Left ventricle myocardium inferior (tissue), 1 donor: ENCODE data around the gene REEP2. TPM values are rescaled to one million over a fixed set of nuclear protein-coding genes. Genes with fewer than 3 reads are reported as not detected.

Experiments used
- DNase-seq: peaks from one replicate; pipeline ENCODE4 v3.0.0-alpha.2; 2020
- H3K27ac ChIP-seq: fragments of 200-600 bp; replicated peaks from 2 replicates; pipeline ENCODE4 v1.8.0; 2021
- H3K27me3 ChIP-seq: fragments of 200-600 bp; 2 replicates; pipeline ENCODE4 v1.8.0; 2021; ENCODE audit warnings: low read depth
- H3K36me3 ChIP-seq: fragments of 200-600 bp; 2 replicates; pipeline ENCODE4 v1.8.0; 2021
- H3K4me1 ChIP-seq: fragments of 200-600 bp; 2 replicates; pipeline ENCODE4 v1.8.0; 2021
- H3K4me3 ChIP-seq: fragments of 200-600 bp; 2 replicates; pipeline ENCODE4 v1.8.0; 2021; ENCODE audit warnings: mild to moderate bottlenecking, moderate library complexity
- H3K9me3 ChIP-seq: fragments of 200-600 bp; replicated peaks from 2 replicates; pipeline ENCODE4 v1.8.0; 2021
- intact Hi-C: fragments of 100-400 bp; cut with micrococcal nuclease; formaldehyde crosslinking; loops from one replicate; pipeline ENCODE4 v1.11.0; 2022
- total RNA-seq: library from RNA; stranded (reverse); fragmentation: NEBNext Ultra II Directional; extraction: Animal tissue kit (Norgen Biotek cat#: 25700); gene quantifications from one replicate; pipeline ENCODE4 v1.2.1, GENCODE V29; 2021
- TF ChIP-seq, protein P1 (sequence below): fragments of 200-600 bp; IDR thresholded peaks from 2 replicates; pipeline ENCODE4 v1.8.0; 2021; ENCODE audit warnings: antibody characterized with exemption, mild to moderate bottlenecking, borderline replicate concordance
- donor health status: DM: no; HTN: yes; CAD: no; lungs with severe emphysema.

Gene REEP2
- total RNA-seq, 1 donor from 2014 or later: 6.6 TPM

DNA sequence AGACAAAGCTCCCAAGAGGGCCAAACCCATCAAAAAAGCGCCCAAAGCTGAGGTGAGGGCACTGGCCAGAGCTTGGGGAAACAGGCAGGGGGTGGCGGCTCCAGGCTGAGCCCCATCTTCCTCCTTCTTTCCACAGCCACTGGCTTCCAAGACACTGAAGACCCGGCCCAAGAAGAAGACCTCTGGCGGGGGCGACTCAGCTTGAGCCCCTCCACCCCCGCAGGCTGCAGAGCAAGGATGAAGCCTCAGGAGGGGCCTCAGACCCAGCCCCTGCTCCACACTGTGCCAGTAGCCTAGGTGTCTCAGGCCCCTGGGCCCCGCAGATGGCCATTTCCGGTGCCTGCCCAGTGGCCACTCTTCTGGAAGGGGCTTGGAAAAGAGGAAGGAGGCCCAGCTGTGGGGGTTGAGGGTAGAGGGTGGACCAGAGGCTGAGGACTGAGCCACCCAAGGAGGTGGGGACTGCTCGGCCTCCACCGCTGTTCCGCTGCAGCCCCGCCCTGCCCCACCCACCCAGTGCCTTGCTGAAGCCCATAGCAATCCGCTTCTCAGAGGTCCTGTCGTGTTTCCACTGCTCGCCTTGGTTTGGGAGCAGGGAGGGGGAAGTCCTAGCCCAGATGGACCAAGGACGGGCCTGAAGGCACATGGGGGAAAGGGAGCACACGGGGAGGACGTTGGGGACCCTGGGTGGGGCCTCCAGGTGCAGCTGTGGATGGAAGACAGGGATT, 6.9 kb downstream of the REEP2 start:
- Histone ChIP-seq H3K27me3 (no peaks in the 10 kb centered on the region), H3K4me3 (no peak overlapping the region), H3K4me1 (peaks cover 9% of the 10 kb centered on the region), H3K36me3 (no peaks in the 10 kb centered on the region), H3K9me3 (no peaks in the 10 kb centered on the region), H3K27ac (no peak overlapping the region)
- DNase-seq: no peak
- intact Hi-C loops: no loop called here
- TF ChIP-seq, protein P1, sequence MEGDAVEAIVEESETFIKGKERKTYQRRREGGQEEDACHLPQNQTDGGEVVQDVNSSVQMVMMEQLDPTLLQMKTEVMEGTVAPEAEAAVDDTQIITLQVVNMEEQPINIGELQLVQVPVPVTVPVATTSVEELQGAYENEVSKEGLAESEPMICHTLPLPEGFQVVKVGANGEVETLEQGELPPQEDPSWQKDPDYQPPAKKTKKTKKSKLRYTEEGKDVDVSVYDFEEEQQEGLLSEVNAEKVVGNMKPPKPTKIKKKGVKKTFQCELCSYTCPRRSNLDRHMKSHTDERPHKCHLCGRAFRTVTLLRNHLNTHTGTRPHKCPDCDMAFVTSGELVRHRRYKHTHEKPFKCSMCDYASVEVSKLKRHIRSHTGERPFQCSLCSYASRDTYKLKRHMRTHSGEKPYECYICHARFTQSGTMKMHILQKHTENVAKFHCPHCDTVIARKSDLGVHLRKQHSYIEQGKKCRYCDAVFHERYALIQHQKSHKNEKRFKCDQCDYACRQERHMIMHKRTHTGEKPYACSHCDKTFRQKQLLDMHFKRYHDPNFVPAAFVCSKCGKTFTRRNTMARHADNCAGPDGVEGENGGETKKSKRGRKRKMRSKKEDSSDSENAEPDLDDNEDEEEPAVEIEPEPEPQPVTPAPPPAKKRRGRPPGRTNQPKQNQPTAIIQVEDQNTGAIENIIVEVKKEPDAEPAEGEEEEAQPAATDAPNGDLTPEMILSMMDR: no peak

DNA sequence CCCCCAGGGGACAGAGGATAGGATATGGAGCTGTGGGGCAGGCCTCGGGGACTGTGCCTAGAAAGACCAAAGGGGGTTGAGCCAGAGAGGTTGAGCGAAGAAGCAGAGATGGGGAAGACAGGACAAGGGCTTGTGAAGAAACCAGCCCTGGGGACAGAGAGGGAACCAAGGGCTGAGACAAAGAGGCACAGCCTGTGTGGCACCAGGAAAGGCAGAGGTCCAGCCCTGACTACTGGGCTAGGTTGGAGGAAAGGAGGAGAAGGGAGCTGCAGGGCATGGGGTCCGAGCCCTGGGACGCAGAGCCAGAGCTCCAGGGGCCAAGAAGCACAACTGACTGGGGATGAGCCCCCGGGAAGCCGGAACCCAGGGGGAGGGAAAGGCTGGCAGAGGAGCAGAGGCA, 9.2 kb downstream of the REEP2 start:
- TF ChIP-seq, protein P1: no peak
- intact Hi-C loops: no loop called here

DNA sequence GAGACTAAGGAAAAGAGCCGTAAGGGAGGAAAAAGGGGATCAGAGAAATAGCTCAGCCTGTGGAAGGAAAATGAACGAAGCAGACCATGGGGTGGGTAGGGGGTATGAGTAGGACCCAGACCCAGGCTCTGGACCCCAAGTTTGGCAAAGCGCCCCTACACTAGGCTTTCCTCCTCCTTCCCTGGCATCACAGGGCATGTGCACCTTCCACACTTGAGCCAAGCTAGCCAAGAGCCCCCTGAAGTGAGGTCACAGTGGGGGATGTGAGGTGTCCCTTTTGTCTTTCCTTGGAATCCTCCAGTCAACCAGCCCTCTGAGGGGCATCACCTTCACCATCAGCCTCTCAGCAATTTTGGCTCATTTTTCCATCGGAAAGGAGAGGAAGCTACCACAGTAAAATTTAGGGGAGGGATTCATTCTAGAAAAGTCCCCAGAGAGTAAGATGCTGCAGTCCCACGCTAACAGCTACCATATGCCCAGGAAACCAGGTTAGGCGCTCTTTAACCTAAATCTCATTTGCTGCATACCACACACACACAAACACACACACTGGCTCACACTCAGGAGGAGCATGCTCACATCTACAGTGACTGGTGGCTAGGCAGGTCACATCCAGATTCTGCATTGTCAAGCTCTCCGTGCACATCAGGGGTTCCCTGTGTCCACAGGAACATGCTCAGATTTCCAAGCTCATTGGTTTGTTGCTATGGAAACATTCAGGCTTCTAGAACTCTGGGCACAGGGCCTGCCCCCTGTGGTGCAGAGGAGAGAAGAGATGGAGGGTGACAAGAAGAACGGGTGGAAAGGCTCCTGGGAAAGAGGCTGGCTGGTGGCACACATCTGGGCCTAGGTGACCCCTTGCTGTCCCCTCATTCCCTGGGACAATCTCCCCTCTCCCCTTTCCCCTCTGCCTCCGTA, 9.9 kb downstream of the REEP2 start:
- H3K9me3 ChIP-seq: no peaks in the 10 kb centered on the region
- intact Hi-C loops: no loop called here
- no peaks in the 10 kb centered on the region for H3K27me3 ChIP-seq
- no peak overlapping the region for H3K27ac ChIP-seq
- no peak overlapping the region for H3K4me3 ChIP-seq
- TF ChIP-seq, protein P1: no peak
- H3K36me3 ChIP-seq: no peaks in the 10 kb centered on the region
- H3K4me1 ChIP-seq: peaks cover 9% of the 10 kb centered on the region
- no peak for DNase-seq

More for the DNA sequence above, 9.2 kb downstream of the REEP2 start:
- Histone ChIP-seq H3K4me3 (no peak overlapping the region), H3K27me3 (no peaks in the 10 kb centered on the region), H3K27ac (no peak overlapping the region), H3K4me1 (peaks cover 9% of the 10 kb centered on the region), H3K36me3 (no peaks in the 10 kb centered on the region), H3K9me3 (no peaks in the 10 kb centered on the region)
- DNase-seq: no peak

DNA sequence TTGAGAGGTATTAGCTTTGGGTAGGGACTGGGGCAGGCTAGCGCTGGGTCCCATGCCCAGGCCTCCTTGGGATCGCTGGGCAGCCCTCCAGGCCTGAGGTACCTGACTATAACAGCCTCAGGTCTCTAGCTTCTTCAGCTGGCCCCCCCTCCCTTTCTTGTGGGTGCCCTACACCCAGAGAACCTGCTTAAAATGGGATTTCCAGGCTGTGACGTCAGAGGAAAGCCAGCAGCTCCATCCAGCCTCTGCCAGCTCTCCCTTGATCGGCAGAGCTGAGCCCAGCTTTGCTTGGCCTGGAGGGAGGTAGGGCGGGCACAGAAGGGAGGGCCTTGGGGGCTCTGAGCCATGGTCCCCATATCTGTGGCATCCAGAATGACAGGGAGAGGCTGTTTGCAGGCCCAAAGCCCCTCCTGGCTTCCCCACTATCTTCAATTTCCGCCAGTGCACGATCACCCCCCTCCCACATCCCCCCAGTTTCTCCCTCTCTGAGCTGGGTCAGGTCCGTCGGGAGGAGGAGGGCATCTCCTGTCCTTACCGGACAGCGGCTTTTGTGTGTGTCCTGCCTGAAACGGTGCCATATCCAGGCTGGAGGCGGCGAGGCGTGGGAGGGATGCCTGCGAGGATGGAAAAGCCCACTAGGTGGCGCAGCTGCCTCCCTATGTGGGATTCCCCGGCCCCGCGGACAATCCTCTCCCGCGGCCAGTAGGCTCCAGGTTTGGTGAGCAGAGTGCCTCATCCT, 10.8 kb downstream of the REEP2 start:
- no peaks in the 10 kb centered on the region for H3K36me3 ChIP-seq
- no peaks in the 10 kb centered on the region for H3K9me3 ChIP-seq
- H3K27me3 ChIP-seq: no peaks in the 10 kb centered on the region
- H3K27ac ChIP-seq: no peak overlapping the region
- no peak overlapping the region for H3K4me3 ChIP-seq
- TF ChIP-seq, protein P1: peak; percentile 96
- DNase-seq: peak; percentile 89
- peaks cover 9% of the 10 kb centered on the region for H3K4me1 ChIP-seq
- intact Hi-C loops: no loop called here

DNA sequence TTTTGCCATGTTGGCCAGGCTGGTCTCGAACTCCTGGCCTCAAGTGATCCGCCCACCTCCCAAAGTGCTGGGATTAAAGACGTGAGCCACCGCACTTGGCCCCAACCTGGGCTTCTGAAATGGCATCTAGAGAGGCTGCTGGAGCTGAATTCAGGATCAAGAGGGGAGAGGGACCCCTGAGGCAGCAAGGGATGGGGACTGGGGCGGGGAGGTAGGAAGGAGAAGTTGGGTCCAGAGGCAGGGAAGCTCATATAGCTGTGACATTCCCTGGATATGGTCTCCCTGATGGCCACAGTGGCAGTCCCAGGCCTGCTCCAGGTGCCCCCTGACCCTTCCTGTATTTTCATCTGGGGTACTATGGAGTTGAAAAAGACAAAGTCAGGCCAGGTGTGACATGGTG, 12.1 kb downstream of the REEP2 start:
- Histone ChIP-seq H3K4me1 (peaks cover 9% of the 10 kb centered on the region), H3K4me3 (no peak overlapping the region), H3K9me3 (no peaks in the 10 kb centered on the region), H3K36me3 (no peaks in the 10 kb centered on the region), H3K27ac (no peak overlapping the region), H3K27me3 (no peaks in the 10 kb centered on the region)
- TF ChIP-seq, protein P1: no peak
- intact Hi-C loops: no loop called here
- no peak for DNase-seq
